Left hindlimb (tissue), 1 donor: ENCODE data around the gene MX1.
"Not testable (repeated sequence)": the region's sequence is repeated elsewhere in the genome, so short reads cannot be mapped to it uniquely, and the experiment has no call there.

Experiments used
- DNase-seq: peaks from one replicate; pipeline ENCODE4 v3.0.0-alpha.2; 2018

Gene MX1

DNA sequence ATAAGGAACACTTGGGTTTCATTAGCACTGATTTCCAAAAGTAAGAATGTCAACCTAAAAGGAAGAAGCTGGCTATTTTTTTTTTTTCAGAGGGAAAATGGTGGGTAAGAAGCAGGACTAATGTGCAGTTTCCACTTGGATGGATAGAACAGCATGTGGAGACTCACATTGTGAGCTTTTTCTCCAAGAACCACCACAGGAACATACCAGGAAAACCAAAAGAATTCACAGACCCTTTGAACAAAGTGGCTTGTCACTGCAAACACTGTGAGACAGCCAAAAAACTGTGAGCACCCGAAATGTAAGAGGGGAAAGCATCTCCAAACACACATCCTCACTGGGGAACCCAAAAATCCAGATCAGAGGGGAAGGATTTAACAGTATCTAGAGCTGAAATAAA lies 15.7 kb upstream of the MX1 start:
- no peak for DNase-seq

DNA sequence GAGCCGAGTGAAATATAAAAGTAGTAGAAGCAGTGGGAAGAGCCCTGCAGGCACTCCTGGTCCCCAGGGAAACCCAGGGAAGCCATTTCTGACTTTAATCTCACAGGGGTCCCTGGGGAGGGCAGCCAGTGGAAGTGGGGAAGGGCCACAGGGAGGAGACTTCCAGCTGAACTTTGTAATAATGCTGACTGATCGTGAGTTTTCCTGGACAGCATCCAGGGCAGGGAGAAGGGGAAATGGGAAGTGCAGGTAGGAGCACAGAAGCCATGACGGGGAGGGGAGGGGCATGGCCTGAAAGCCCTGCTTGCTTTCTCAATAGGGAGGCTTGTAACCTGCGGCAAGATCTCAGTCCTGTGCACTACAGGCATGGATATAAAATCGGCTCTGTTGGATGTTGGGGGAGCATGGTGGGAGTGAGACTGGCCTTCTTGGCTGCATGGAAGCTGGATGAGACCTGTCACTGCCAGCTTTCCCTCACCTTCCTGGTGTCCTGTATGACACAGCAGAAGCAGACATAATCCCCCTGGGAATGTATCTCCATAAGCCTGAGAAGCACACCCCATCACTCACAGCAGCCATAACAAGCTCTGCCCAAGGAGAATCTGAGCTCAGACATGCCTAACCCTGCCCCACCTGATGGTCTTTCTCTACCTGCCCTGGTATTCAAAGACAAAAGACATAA lies 15.1 kb upstream of the MX1 start:
- no peak for DNase-seq

- DNase-seq: no peak
These were observed 14.5 kb upstream of the MX1 start for GRCh38 chr21:41411449-41412089.

DNA sequence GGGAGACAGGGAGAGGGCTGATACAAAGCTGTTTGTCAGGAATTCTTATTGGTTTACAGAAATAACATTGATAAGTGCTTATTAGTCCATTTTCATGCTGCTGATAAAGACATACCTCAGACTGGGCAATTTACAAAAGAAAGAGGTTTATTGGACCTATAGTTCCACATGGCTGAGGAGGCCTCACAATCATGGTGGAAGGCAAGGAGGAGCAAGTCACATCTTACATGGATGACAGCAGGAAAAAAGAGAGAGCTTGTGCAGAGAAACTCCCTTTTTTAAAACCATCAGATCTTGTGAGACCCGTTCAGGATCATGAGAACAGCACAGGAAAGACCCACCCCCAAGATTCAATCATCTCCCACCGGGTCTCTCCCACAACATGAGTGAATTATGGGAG lies 8.5 kb upstream of the MX1 start:
- not testable (repeated sequence) for DNase-seq

DNA sequence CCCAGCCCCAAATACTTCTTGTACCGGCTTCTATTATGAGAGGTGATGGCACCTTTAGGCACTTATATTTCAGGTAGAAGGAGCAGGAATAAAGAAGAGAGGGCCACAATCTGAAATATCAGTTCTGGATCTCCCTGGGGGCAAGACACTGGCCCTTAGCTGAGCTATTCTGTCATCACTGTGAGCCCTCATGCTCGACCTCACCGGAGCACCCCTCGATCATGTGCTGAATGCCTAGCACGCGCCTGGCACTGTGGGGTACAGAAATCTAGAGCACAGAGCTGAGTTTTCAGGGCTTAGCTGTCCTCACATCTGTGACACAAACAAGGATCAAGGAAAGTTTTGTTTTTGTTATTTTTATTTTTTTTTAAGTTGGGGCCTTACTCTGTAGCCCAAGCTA lies 7.6 kb upstream of the MX1 start:
- no peak for DNase-seq

DNA sequence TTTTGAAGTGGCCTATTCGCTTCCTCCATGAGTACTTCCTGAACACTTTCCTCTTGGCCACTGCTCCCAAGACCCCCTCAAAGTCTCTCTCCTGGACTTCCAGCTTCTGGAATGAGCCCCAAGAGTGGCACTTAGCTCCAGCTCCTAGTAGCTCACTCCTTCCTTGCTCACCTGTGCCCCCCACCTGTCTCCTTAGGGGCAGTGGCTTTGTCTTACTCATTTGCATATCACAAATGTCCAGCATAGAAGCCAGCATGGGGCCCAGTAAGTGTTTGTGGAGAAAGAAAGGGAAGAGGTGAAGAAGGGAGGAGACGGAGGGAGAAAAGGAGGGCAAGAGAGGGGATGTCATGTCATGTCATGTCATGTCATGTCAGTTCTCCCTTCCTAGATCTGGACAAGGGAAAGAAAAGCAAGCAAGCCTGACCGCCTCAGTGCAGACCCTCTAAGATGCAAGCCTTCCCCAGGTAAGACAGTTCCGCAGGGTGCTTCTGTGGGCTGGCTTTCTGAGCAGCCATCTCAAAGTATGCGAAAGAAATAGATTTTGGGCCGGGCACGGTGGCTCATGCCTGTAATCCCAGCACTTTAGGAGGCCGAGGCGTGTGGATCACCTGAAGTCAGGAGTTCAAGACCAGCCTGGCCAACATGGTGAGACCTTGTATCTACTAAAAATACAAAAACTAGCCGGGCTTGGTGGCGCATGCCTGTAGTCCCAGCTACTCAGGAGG lies 6.9 kb upstream of the MX1 start:
- no peak for DNase-seq

- peak; percentile 94 for DNase-seq
These were observed 5.8 kb upstream of the MX1 start for GRCh38 chr21:41419921-41420862.

DNA sequence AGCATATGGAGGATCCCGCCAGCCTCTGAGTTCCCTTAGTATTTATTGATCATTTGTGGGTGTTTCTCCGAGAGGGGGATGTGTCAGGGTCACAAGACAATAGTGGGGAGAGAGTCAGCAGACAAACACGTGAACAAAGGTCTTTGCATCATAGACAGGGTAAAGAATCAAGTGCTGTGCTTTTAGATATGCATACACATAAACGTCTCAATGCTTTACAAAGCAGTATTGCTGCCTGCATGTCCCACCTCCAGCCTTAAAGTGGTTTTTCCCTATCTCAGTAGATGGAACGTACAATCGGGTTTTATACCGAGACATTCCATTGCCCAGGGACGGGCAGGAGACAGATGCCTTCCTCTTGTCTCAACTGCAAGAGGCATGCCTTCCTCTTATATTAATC lies 5.0 kb upstream of the MX1 start:
- not testable (repeated sequence) for DNase-seq

- no peak for DNase-seq
These were observed 3.3 kb upstream of the MX1 start for GRCh38 chr21:41422546-41423304.

DNA sequence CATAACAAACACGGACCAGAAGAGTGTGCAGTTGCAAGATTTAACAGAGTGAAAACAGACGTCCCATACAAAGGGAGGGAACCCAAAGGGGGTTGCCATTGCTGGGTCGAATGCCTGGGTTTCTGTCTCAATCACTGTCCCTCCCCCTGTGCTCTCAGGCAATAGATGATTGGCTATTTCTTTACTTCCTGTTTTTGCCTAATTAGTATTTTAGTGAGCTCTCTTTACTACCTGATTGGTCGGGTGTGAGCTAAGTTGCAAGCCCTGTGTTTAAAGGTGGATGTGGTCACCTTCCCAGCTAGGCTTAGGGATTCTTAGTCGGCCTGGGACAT lies 2.8 kb upstream of the MX1 start:
- DNase-seq: not testable (repeated sequence)

DNA sequence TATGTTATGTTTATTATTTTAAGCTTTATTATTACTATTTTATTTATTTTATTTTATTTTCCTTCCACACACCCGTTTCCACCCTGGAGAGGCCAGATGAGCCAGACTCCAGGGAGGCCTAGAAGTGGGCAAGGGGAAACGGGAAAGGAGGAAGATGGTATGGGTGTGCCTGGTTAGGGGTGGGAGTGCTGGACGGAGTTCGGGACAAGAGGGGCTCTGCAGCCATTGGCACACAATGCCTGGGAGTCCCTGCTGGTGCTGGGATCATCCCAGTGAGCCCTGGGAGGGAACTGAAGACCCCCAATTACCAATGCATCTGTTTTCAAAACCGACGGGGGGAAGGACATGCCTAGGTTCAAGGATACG lies 468 bp upstream of the MX1 start:
- DNase-seq: no peak

DNA sequence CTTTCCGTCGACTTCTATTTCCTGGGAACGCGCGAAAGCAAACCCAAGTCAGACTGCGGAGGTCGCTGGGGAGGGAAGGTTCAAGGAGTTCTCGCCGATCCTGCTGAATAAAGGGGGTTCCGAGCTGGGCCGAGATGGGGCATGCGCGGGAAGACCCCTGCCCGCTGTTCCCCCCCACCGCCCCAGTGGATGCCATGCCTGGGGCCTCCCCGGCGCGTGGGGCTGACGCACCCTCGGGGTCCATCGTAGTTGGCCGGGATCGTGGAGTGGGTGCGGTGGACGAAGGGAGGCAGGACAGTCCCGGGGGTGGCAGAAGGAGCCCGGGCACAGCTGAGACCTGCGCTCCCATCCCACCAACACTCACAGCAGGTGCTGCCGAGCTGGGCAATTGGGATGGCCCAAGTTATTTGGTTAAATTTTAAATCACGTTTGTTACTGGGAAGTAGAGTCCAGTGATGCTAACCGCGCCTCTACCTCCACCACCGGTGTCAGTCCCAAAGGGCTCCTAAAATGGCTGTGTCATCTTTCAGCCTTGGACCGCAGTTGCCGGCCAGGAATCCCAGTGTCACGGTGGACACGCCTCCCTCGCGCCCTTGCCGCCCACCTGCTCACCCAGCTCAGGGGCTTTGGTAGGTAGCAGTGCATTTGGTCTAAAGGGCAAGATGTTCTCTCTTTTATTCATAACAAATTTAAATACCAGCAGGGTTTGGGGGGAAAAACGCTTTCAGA lies 801 bp downstream of the MX1 start:
- DNase-seq: no peak

- DNase-seq: no peak
These were observed 1.5 kb downstream of the MX1 start for GRCh38 chr21:41427556-41427955.

DNA sequence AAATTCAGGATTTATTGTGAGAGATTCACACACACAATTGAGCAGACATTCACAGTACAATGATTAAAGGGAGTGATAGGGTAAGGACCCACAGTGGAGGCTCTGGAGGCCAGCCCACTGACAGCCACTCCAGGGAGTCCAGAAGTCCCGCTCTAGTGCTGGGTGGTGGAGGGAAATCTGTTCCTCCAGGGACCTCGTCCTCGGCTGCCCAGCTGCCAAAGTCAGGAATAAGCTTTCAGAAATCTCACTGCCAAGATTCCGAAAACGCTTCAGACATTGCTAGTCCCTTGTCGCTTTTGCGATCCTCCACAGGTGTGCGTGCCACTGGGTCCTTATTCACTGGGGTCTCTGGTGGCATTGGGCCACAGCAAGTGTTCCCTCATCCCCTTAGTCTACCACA lies 2.3 kb downstream of the MX1 start:
- DNase-seq: no peak

DNA sequence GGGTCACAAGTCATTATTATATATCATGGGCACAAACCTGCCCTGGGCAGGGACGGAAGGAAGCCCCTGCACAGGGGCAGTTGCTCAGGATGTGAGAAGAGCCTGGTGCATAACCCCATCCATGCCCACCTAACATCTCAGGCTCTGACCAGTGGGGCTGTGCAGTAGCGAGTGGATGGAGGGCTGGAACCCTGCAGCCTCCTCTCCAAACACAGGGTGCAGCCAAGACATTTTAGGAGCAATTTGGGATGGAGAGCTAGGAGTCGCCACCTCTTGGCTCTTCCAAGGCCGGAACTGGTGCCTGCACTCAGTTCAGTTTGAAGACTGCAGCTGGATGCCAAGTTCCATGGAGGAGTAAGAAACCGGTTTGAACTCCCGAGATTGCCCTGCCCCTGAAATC lies 2.8 kb downstream of the MX1 start:
- no peak for DNase-seq

DNA sequence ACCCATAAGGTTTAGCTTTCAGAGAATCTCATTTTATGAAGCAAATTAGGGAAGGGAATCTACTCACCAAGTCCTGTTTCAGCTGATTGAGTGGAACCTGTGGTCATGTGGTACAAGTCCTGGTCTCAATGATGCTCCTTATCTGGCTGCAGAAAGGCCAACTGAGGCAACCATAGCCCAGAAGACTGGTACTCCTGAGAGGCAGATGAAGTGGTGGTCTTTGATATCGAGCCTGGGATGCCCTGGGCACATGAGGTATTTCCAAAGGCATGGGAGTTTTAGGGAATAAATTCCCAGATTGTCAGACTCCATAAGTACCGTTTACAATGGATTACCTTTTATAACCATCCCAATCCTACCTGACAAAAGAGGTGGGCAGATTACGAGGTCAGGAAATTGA lies 3.3 kb downstream of the MX1 start:
- DNase-seq: no peak

DNA sequence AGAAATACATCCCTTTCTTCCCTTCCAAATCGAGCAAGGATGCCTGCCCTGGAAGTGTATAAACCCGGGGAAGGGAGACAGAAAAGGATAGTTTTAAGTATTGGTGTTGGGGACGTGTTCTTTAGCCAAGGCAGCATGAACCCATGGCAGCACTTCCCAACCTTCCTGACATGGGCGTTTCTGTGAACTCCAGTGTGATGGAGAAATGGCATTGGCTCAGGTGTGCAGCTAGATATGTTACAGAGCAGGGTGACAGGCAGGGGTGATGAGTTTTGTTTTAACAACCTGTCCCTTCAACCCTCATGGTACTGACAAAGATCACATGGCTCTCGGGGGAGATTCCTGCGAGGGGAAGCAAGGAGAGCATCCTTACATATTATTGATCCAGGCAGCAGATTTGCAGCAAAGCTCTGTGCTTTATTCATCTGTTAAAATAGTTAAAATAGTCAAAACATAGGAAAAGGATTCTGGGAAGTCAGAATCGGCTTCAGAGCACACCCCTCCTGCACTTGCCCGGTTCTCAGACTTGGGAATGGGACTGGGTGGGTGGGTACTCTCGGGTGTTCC lies 4.0 kb downstream of the MX1 start:
- DNase-seq: no peak

DNA sequence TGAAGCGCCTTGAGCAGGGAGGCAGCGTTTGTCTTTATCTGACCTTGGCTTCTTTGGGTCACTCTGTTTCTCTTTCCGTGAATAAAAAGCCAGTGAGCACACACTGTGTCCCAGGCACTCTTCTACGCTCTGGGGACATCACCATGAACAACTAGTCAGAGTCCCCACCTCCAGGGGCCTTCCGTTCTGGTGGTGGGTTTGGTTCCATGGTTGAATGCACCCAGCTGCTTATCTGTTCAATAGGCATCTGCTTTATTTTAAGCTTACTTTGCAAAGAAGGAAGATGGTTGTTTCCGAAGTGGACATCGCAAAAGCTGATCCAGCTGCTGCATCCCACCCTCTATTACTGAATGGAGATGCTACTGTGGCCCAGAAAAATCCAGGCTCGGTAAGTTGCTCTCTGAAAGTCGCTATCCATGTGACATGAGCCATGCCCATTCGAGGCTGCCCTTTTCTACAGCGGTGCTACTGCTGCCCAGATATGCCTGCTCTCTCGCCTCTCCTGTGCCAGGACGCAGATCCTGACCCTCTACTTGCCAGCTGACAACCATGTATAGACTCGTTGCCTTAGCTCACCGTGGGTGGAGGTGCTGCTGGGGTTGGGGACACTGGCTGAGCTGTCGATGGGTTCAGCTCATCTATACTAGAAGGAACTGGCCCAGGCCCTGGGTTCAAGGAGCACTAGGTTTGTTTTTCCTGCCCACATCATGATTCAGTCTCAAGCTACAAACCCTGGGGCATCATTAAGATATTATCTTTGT lies 5.9 kb downstream of the MX1 start:
- no peak for DNase-seq

DNA sequence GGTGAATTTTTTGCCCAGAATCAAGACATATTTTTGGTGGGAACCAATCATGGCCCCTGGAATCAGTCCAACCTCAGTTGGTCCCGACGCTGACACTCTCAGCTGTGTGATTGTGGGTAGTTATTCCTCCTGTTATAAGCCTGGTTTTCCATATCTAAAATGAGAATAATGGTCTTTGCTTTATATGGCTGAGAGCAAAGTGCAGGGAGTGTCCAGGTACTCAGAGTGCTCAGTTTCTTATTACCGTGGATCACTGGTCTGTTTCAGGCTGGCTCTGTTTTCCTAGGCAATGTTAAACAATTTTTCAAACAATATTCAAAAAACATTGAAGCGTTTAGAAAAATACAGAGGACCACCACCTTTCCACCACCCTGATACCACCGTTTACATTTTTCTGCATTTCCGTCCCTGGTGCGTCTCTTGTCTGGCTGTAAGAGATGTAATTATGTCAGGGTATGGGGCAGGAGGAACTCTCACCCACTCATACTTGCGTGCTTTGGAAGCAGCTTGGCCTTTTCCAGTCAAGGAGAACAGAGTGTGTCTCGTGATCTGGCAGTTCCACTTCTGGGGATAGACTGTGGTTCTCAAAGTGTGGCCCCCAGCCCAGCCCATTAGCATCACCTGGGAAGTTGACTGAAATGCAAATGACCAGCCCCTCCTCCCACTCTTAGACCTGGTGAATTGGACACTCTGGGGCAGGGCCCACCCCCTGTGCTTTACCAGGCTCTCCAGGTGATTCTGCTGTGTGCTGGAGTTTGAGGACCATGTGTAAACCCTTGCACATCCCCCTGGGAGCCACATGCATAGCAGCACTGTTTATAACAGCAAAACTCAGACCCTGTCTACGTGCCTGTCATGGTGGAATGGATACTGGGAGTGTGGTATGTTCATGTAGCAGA lies 6.8 kb downstream of the MX1 start:
- DNase-seq: no peak

GRCh38 chr21:41433566-41433965 lies 7.5 kb downstream of the MX1 start:
- DNase-seq: no peak
